Panc1 (cell line): ENCODE measurements around the gene SNX1.

Experiments
- SIN3A ChIP-seq: IDR thresholded peaks from 2 replicates; pipeline ENCODE4 v1.6.1; 2012; ENCODE audit warnings: low read depth, mild to moderate bottlenecking, low read length, moderate library complexity, borderline replicate concordance; ENCODE audit not compliant: insufficient read depth
- TF ChIP-seq, protein P1 (sequence below): fragments of 450-650 bp; IDR thresholded peaks from 2 replicates; pipeline ENCODE4 v1.5.1; 2017; ENCODE audit warnings: mild to moderate bottlenecking

- TF ChIP-seq, protein P1, sequence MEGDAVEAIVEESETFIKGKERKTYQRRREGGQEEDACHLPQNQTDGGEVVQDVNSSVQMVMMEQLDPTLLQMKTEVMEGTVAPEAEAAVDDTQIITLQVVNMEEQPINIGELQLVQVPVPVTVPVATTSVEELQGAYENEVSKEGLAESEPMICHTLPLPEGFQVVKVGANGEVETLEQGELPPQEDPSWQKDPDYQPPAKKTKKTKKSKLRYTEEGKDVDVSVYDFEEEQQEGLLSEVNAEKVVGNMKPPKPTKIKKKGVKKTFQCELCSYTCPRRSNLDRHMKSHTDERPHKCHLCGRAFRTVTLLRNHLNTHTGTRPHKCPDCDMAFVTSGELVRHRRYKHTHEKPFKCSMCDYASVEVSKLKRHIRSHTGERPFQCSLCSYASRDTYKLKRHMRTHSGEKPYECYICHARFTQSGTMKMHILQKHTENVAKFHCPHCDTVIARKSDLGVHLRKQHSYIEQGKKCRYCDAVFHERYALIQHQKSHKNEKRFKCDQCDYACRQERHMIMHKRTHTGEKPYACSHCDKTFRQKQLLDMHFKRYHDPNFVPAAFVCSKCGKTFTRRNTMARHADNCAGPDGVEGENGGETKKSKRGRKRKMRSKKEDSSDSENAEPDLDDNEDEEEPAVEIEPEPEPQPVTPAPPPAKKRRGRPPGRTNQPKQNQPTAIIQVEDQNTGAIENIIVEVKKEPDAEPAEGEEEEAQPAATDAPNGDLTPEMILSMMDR: no peak
- TF ChIP-seq SIN3A: no peak
Observed at GRCh38 chr15:64149893-64150578, 54.3 kb downstream of the SNX1 start.
